ENCODE results near the gene SYCE3.

- TF ChIP-seq ZNF704 (tag by site-specific recombination; IDR thresholded peaks at IDR 0.05): no peak
- TF ChIP-seq ZIC2 (tag by site-specific recombination; IDR thresholded peaks at IDR 0.05): no peak
- TF ChIP-seq KLF17 (tag by site-specific recombination; IDR thresholded peaks at IDR 0.05): no peak
- TF ChIP-seq ZNF777 (tag by site-specific recombination; IDR thresholded peaks at IDR 0.05; ENCODE audit: borderline replicate concordance): no peak
- no peak for TF ChIP-seq REST (tag by site-specific recombination; IDR thresholded peaks at IDR 0.05)
- no peak for TF ChIP-seq ZNF280D (tag by site-specific recombination; IDR thresholded peaks at IDR 0.05)
- no peak for TF ChIP-seq CTCF (tag by site-specific recombination; IDR thresholded peaks at IDR 0.05)
- TF ChIP-seq ZNF518A (tag by site-specific recombination; conservative IDR thresholded peaks at IDR 0.05; ENCODE audit: low read depth): no peak
- TF ChIP-seq OSR2 (tag by site-specific recombination; IDR thresholded peaks at IDR 0.05): no peak
- no peak for TF ChIP-seq ZNF398 (tag by site-specific recombination; IDR thresholded peaks at IDR 0.05)
- TF ChIP-seq ZNF146 (tag by site-specific recombination; IDR thresholded peaks at IDR 0.05): no peak
Measured at GRCh38 chr22:50605613-50606074, 42.9 kb upstream of the SYCE3 start.
